ENCODE data around the gene PCSK5. TPM values are rescaled to one million over a fixed set of nuclear protein-coding genes. Genes with fewer than 3 reads are reported as not detected.

Gene PCSK5
- total RNA-seq, 2 donors from 2014 or later = 41.2 to 63.7 TPM

DNA sequence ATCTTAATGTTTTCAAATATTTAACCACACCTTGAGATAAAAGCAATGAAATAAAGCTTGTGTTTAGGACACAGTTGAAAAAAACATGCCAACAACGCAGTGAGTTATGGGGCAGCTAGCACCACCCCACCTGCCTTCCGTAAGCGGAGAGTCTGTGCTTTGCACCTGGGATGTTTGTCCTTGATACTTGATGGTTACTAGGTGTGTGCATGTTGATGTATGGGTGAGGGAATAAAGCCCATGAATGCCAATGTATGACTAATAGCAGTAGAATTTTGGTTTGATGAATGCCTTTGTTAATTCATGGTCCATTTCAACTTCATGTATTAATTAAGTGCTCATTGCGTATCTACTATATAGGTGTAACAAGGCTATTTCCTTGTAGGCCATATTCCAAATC is 74.0 kb downstream of the PCSK5 start:
- Histone ChIP-seq H3K27ac (no peak overlapping the region), H3K4me3 (no peak overlapping the region), H3K36me3 (no peaks in the 10 kb centered on the region), H3K4me1 (ENCODE audit: control insufficient read depth in 1 of 2, low read depth in 2 of 2) (peaks cover 28 to 37% of the 10 kb centered on the region in 2 donors), H3K27me3 (replicated peaks; ENCODE audit: insufficient read depth) (no peaks in the 10 kb centered on the region), H3K9me3 (no peaks in the 10 kb centered on the region)
- DNase-seq (ENCODE audit: low spot score) = no peak
- ATAC-seq (ENCODE audit: insufficient number of reproducible peaks, low FRiP score, low read depth) = no peak
- no peak for TF ChIP-seq CTCF (IDR thresholded peaks at IDR 0.05)

- no peaks in the 10 kb centered on the region for H3K36me3 ChIP-seq
- DNase-seq (ENCODE audit: low spot score) (no peak), ATAC-seq (ENCODE audit: insufficient number of reproducible peaks, low FRiP score, low read depth) (no peak)
- H3K4me3 ChIP-seq = no peak overlapping the region
- H3K4me1 ChIP-seq (ENCODE audit: control insufficient read depth in 1 of 2, low read depth in 2 of 2) = peaks cover 28 to 37% of the 10 kb centered on the region in 2 donors
- no peaks in the 10 kb centered on the region for H3K27me3 ChIP-seq (replicated peaks; ENCODE audit: insufficient read depth)
- no peak for TF ChIP-seq CTCF (IDR thresholded peaks at IDR 0.05)
- H3K27ac ChIP-seq = no peak overlapping the region
- no peaks in the 10 kb centered on the region for H3K9me3 ChIP-seq
These were observed 74.8 kb downstream of the PCSK5 start for GRCh38 chr9:75965231-75965630.

DNA sequence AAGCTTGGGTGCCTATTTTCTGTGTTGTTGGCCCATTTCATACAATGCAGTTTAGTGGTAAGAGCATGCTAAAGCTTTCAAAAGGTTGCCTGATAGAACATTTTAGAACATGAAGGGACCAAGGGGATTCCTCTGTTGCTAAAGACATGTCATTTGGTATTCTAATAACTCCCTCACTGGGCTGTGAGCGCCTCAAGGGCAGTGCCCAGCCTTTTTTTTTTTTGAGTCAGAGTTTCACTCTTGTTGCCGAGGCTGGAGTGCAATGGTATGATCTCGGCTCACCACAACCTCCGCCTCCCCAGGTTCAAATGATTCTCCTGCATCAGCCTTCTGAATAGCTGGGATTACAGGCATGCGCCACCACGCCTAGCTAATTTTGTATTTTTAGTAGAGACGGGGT is 77.1 kb downstream of the PCSK5 start:
- Histone ChIP-seq H3K27me3 (replicated peaks; ENCODE audit: insufficient read depth) (no peaks in the 10 kb centered on the region), H3K27ac (no peak overlapping the region), H3K4me1 (ENCODE audit: control insufficient read depth in 1 of 2, low read depth in 2 of 2) (peaks cover 20 to 28% of the 10 kb centered on the region in 2 donors), H3K36me3 (no peaks in the 10 kb centered on the region), H3K4me3 (no peak overlapping the region), H3K9me3 (no peaks in the 10 kb centered on the region)
- ATAC-seq (ENCODE audit: insufficient number of reproducible peaks, low FRiP score, low read depth) (no peak), DNase-seq (ENCODE audit: low spot score) (no peak)
- TF ChIP-seq CTCF (IDR thresholded peaks at IDR 0.05) = no peak

- Histone ChIP-seq H3K27me3 (replicated peaks; ENCODE audit: insufficient read depth) (no peaks in the 10 kb centered on the region), H3K9me3 (no peaks in the 10 kb centered on the region), H3K27ac (peak overlapping the region; percentile 79 to 83), H3K4me3 (peak overlapping the region; percentile 57), H3K36me3 (no peaks in the 10 kb centered on the region), H3K4me1 (ENCODE audit: control insufficient read depth in 1 of 2, low read depth in 2 of 2) (peaks cover 14 to 30% of the 10 kb centered on the region in 2 donors)
- ATAC-seq (ENCODE audit: insufficient number of reproducible peaks, low FRiP score, low read depth) (peak; percentile 30), DNase-seq (ENCODE audit: low spot score) (peak; percentile 21)
- TF ChIP-seq CTCF (IDR thresholded peaks at IDR 0.05) = no peak
These were observed 83.7 kb downstream of the PCSK5 start for GRCh38 chr9:75974016-75974766.

- no peak for DNase-seq (ENCODE audit: low spot score)
- H3K36me3 ChIP-seq = no peaks in the 10 kb centered on the region
- H3K4me1 ChIP-seq (ENCODE audit: control insufficient read depth in 1 of 2, low read depth in 2 of 2) = peaks cover 14 to 30% of the 10 kb centered on the region in 2 donors
- no peak for TF ChIP-seq CTCF (IDR thresholded peaks at IDR 0.05)
- no peak overlapping the region for H3K4me3 ChIP-seq
- H3K27me3 ChIP-seq (replicated peaks; ENCODE audit: insufficient read depth) = no peaks in the 10 kb centered on the region
- ATAC-seq (ENCODE audit: insufficient number of reproducible peaks, low FRiP score, low read depth) = no peak
- H3K9me3 ChIP-seq = no peaks in the 10 kb centered on the region
- H3K27ac ChIP-seq = peak overlapping the region in 1 of 2 donors; percentile 79
These were observed 84.6 kb downstream of the PCSK5 start for GRCh38 chr9:75975071-75975470.

Measured in thoracic aorta (tissue), 2 donors.